AG09309 (cell line): ENCODE results near the gene KCNH1.

Experiments used
- DNase-seq: peaks from one replicate; pipeline ENCODE4 v3.0.0-alpha.2; 2010; ENCODE audit warnings: low read depth
- H3K4me3 ChIP-seq: 2 replicates; pipeline ENCODE4 v1.5.1; 2011; ENCODE audit warnings: mild to moderate bottlenecking, low read depth, low read length, moderate library complexity; ENCODE audit not compliant: control insufficient read depth
- CTCF ChIP-seq: IDR thresholded peaks from 2 replicates; pipeline ENCODE4 v1.5.1; 2011; ENCODE audit warnings: mild to moderate bottlenecking, low read depth, low read length, inconsistent platforms; ENCODE audit not compliant: insufficient read depth, control insufficient read depth; ENCODE audit errors: missing control alignments

KCNH1 gene

GRCh38 chr1:210736713-210737112 is 397.2 kb downstream of the KCNH1 start:
- no peak for DNase-seq
- TF ChIP-seq CTCF, result no peak
- no peak overlapping the region for H3K4me3 ChIP-seq

GRCh38 chr1:210731597-210731996 is 402.4 kb downstream of the KCNH1 start:
- no peak overlapping the region for H3K4me3 ChIP-seq
- DNase-seq, result no peak
- no peak for TF ChIP-seq CTCF

- TF ChIP-seq CTCF, result no peak
- no peak overlapping the region for H3K4me3 ChIP-seq
- DNase-seq, result no peak
Observed at GRCh38 chr1:210731193-210731592, 402.8 kb downstream of the KCNH1 start.

- TF ChIP-seq CTCF, result no peak
- H3K4me3 ChIP-seq, result no peak overlapping the region
- no peak for DNase-seq
Observed at GRCh38 chr1:210730023-210730422, 403.9 kb downstream of the KCNH1 start.

- no peak for TF ChIP-seq CTCF
- no peak for DNase-seq
- no peak overlapping the region for H3K4me3 ChIP-seq
Observed at GRCh38 chr1:210728437-210729149, 405.4 kb downstream of the KCNH1 start.

- TF ChIP-seq CTCF, result no peak
- no peak for DNase-seq
- H3K4me3 ChIP-seq, result no peak overlapping the region
Observed at GRCh38 chr1:210727709-210728108, 406.2 kb downstream of the KCNH1 start.
